GM18508 (cell line): ENCODE results near the gene KIF16B.
"Not testable (repeated sequence)": the region's sequence is repeated elsewhere in the genome, so short reads cannot be mapped to it uniquely, and the experiment has no call there.

Source experiments
- ATAC-seq: cut with Tn5 transposase; IDR thresholded peaks from one replicate; pipeline ENCODE4 v1.9.1; 2021; ENCODE audit warnings: moderate number of reproducible peaks; ENCODE audit not compliant: insufficient read depth, unreplicated experiment

The KIF16B gene

DNA sequence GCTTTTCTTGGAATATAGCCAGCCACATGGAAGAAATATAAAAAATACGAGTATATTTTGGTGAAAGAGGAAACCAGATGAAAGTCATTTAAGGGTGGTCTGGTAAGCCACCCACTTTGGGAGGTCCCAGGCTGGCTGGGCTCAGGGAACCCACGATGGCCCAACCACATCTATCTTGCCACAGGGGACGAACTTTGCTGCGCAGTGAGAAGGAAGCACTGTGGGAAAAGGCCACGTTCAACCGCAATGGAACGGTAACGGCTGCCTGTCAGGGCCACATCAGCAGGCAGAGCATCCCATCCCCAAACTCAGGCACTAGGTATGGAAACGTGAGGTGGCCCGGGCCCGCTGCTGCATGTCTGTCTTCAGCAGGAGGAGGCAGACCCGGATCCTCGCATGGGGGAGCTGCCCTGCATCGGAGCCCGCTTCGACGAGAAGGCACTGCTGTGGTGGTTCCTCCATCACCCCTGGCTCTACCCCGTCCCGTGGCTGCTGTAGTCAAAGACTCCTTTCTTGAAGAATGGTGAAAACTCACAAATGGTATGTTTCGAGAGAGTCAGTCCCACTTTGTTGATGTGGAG lies 300.4 kb downstream of the KIF16B start:
- no peak for ATAC-seq

DNA sequence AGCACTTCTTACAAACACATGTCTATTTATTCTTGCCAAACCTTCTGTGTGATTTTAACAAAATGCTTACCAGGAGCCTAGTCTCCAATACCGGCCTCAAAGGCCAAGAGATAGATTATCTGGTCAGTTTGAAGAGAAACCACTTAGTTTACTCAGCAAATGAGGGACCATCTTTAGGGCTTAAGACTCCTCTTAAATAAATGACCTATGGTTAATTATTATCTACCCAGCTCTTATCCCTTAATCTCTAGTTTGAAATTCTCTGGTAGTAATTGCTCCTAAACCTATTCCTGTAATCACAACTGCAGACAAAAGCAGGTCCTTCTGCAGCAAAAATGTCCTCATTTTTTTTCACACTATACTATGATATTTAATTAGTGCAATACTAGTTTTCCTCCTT lies 301.8 kb downstream of the KIF16B start:
- no peak for ATAC-seq

- ATAC-seq: no peak
Measured at GRCh38 chr20:16270989-16271388, 302.3 kb downstream of the KIF16B start.

GRCh38 chr20:16270314-16270931 lies 302.8 kb downstream of the KIF16B start:
- no peak for ATAC-seq

- no peak for ATAC-seq
Measured at GRCh38 chr20:16267526-16267925, 305.7 kb downstream of the KIF16B start.

GRCh38 chr20:16265334-16265733 lies 307.9 kb downstream of the KIF16B start:
- no peak for ATAC-seq

DNA sequence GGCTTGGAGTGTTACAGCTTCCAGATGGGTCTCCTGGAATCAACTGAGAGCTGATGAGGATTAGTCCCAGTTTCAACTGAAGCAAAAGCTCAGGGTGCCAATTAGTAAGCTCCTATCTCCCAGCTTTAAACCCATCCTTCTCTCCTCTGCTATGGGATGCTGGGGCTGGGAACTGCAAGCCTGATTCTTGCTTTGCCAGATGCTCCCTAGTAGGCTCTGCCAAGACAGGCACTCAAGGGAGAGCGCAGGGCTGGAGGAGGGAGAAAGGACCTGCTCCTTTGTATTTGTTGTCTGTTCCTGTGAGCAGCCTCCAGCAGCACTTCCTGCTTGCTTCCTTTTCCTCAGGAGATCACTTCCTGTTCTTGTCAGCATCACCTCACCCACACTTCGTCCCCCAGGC lies 309.7 kb downstream of the KIF16B start:
- ATAC-seq: no peak

- ATAC-seq: no peak
Measured at GRCh38 chr20:16262594-16262993, 310.7 kb downstream of the KIF16B start.

GRCh38 chr20:16261733-16262273 lies 311.4 kb downstream of the KIF16B start:
- ATAC-seq: no peak

DNA sequence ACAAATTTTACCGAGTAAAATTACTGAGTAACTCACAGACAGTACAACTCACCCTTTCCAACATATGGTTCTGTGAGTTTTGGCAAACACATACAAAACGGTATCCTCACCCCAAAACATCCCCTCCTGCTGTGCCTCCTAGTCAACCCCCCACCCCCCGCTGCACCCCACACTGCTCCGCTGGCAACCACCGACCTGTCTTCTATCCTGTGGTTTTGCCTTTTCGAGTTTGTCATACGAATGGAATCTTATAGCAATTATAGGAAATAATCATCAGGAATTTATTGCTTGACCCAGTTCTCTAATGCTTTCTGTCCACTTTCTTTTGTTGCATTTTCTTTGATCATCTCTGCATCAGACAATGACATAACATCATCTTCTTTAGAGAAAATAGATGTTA lies 312.3 kb downstream of the KIF16B start:
- no peak for ATAC-seq

DNA sequence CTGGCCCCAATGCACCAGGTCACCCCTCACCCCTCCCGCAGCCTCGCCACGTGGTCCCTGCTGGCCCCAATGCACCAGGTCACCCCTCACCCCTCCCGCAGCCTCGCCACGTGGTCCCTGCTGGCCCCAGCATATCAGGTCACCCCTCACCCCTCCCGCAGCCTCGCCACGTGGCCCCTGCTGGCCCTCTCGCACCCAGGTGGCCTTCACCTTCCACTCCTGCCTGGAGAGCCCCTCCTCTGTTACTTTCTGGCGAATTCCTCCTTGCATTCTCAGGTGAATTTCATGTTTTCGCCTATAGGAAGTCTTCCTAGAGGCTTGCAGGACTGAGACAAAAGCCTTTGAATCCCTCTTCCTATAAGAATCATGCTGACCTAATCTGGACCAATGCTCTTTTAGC lies 313.1 kb downstream of the KIF16B start:
- not testable (repeated sequence) for ATAC-seq

GRCh38 chr20:16258766-16259165 lies 314.5 kb downstream of the KIF16B start:
- no peak for ATAC-seq

DNA sequence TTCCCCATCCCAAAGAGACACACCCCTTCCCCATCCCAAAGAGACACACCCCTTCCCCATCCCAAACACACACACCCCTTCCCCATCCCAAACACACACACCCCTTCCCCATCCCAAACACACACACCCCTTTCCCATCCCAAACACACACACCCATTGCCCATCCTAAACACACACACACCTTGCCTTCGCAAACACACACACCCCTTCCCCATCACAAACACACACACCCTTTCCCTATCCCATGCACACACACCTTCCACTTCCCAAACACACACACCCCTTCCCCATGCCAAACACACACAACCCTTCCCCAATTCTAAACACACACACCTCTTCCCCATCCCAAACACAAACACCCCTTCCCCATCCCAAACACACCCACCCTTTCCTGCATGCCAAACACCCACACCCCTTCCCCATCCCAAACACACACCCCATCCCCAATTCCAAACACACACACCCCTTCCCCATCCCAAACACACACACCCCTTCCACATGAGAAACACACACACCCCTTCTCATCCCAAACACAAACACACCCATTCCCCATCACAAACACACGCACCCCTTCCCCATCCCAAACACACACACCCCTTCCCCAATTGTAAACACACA lies 315.3 kb downstream of the KIF16B start:
- ATAC-seq: no peak

- no peak for ATAC-seq
Measured at GRCh38 chr20:16257021-16257420, 316.2 kb downstream of the KIF16B start.

DNA sequence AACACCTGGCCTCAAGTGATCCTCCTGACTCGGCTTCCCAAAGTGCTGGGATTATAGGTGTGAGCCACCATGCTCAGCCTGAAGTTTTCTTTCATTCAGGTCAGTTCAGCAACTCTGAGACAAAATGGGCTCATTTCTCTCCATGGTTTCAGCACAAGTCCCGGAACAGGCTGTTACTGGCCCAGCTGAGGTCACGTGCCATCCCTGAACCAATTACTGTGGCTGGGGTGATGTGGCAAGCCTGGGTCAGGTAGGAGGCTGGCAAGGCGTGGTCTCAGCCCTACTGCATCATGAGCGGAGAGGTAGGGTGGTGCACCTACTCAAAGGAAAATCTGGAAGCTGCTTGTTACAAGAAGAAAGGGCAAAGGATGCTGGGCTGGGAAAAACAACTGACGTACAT lies 326.4 kb downstream of the KIF16B start:
- ATAC-seq: no peak

DNA sequence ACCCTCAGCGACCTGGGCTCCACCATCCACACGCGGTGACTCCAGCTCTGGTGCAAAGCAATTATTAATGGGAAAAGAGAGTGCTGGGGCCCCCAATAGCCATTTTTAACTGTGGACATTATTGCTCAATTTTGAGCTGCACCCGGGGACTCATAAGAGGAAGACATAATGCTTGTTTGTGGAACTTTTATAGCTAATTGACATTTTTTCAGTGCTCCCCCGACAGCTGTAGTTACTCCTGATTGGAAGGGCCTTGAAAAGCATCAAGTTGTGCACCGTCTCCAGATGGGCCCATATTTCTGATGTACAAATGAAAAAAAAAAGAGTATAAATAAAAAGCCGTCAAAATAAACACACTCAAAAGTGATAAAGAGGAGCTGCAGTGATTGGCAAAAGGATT lies 327.0 kb downstream of the KIF16B start:
- no peak for ATAC-seq

- no peak for ATAC-seq
Measured at GRCh38 chr20:16245879-16246278, 327.4 kb downstream of the KIF16B start.

DNA sequence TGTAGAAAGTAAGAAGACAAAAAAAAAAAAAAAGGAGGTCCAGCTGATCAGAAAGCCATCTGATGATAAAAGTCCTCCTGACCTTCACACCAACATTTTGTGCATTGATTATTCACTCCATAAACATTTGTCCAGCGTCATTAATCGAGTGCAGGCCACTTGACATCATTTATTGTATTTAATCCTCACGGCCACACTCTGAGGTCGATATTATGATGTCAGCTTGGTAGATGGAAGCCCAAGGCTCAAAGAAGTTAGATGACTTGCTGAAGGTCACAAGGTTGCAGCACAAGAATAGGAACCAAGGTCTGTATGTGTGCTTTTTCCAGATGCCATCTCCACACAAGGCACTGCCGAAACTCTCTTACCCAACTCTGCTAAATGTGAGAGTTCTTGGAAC lies 328.4 kb downstream of the KIF16B start:
- ATAC-seq: no peak

DNA sequence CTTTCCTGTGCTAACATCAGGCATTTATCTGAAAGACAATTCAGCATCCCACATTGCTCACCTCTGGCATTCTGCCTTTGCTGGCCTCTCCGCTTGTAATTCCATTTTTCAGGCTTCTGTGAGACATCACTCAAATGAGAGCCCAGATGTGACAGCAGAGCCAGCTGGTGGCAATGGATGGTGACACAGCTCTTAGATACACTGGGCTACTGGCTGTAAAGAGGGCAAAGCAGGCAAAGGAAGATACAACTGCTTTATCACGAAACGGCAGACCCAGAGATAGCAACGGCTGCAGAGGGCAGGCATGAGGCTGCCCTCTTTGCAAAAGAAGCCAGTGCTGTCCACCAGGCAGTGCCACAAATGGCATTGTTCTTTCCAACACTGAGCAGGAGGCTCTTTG lies 329.8 kb downstream of the KIF16B start:
- no peak for ATAC-seq

- ATAC-seq: no peak
Measured at GRCh38 chr20:16241911-16242310, 331.3 kb downstream of the KIF16B start.

DNA sequence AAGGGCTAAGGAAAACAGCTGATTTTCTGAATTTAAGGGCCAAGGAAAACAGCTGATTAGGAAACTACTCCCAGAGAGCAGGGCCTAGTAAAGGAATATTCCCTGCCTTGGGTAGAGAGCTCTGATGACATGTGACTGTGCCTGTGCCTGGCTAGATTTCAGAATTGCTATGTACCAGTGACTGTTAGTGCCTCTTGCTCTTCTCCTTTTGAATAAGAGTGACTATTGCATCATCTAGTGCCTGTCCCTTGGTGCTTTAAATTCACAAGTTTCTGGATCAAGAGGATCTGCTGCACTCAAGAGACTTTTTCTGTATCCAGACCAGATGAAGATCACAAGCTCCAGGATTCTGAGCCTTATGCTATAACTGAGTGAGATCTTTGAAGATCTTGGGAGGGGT lies 332.9 kb downstream of the KIF16B start:
- no peak for ATAC-seq
